Colonic mucosa (tissue), 4 donors: ENCODE results near the gene SMAD4. TPM values are rescaled to one million over a fixed set of nuclear protein-coding genes. Genes with fewer than 3 reads are reported as not detected.

ENCODE experiments used
- DNase-seq: peaks from one replicate; pipeline ENCODE4 v3.0.0-alpha.2; 2020
- H3K27ac ChIP-seq: fragments of 200-600 bp; one replicate; pipeline ENCODE4 v1.8.0; 2021
- H3K27me3 ChIP-seq: fragments of 200-600 bp; one replicate; pipeline ENCODE4 v1.8.0; 2021
- H3K36me3 ChIP-seq: fragments of 200-600 bp; one replicate; pipeline ENCODE4 v1.8.0; 2021
- H3K4me1 ChIP-seq: fragments of 200-600 bp; one replicate; pipeline ENCODE4 v1.8.0; 2021; ENCODE audit warnings: mild to moderate bottlenecking
- H3K4me3 ChIP-seq: fragments of 200-600 bp; one replicate; pipeline ENCODE4 v1.8.0; 2021
- H3K9ac ChIP-seq, 2 donors: one replicate each; pipeline ENCODE4 v1.7.0; 2013; ENCODE audit warnings: control low read depth in 2 of 2, low read depth in 2 of 2, low read length in 2 of 2
- H3K9me3 ChIP-seq: fragments of 200-600 bp; one replicate; pipeline ENCODE4 v1.8.0; 2021
- intact Hi-C: fragments of 100-400 bp; cut with DNase I; formaldehyde crosslinking; loops from one replicate; pipeline ENCODE4 v1.14.1; 2022
- total RNA-seq, 2 donors: library from RNA; stranded (reverse); fragmentation: NEBNext Ultra II Directional in 1 of 2; extraction: Animal tissue kit (Norgen Biotek cat#: 25700) in 1 of 2; gene quantifications; one replicate each; pipeline ENCODE4 v1.2.1, GENCODE V29; 2021
- TF ChIP-seq, protein P1 (sequence below): fragments of 200-600 bp; IDR thresholded peaks from one replicate; pipeline ENCODE4 v1.8.0; 2022; ENCODE audit warnings: antibody characterized with exemption, mild to moderate bottlenecking
- donor health status: healthy.
- donor health status: DM: no; HTN: no; CAD: no.
- donor health status: DM: no; HTN: no; CAD: no.

SMAD4 gene
- 100 to 1,000 TPM in 1 of 2 donors, 10 to 100 TPM in 1; 74.0 to 106 TPM for total RNA-seq

DNA sequence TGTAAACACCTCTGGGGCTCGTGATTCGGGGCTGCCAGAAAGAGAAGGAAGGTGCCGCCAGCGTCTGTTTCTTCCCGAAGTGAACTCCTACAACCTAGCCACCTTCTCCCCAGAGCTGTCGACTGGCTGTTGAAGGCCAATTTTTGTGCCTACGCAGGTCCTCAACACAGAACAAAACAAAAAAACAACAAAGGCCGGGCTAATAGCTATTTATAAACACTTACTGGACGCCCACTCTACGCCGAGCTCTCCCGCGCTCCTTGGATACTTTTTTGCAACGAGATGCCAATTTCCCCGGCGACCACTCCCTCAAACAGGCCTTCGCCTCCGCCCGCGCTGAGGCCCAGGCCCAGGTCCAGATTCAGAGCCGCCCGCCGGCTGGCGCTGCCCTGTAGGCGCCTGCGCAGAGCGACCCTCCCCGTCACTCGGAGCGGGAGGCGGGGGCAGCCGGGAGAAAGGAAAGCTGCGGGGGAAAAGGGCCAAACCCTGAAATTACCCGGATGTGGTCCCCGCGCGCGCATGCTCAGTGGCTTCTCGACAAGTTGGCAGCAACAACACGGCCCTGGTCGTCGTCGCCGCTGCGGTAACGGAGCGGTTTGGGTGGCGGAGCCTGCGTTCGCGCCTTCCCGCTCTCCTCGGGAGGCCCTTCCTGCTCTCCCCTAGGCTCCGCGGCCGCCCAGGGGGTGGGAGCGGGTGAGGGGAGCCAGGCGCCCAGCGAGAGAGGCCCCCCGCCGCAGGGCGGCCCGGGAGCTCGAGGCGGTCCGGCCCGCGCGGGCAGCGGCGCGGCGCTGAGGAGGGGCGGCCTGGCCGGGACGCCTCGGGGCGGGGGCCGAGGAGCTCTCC lies at the start of gene SMAD4:
Gene SMAD4, plus strand, starts transcription at position 520 of the 843 bp plus-strand sequence. CDS start 16,834 bp downstream, outside the sequence.
- Histone ChIP-seq H3K4me1 (no peaks in the 10 kb centered on the region), H3K4me3 (peak within 1 kb of the TSS; percentile 44), H3K27ac (peak within 1 kb of the TSS; percentile 94), H3K9me3 (no peaks in the 10 kb centered on the region), H3K36me3 (no peaks in the 10 kb centered on the region), H3K9ac (peak within 1 kb of the TSS; percentile 93 to 97), H3K27me3 (no peaks in the 10 kb centered on the region)
- intact Hi-C loops = loop anchor here (5.0 kb wide), 1 partner anchor 63 kb away; the partner anchor contains the start of gene ELAC1
- peak; percentile 99 for DNase-seq
- TF ChIP-seq, protein P1, sequence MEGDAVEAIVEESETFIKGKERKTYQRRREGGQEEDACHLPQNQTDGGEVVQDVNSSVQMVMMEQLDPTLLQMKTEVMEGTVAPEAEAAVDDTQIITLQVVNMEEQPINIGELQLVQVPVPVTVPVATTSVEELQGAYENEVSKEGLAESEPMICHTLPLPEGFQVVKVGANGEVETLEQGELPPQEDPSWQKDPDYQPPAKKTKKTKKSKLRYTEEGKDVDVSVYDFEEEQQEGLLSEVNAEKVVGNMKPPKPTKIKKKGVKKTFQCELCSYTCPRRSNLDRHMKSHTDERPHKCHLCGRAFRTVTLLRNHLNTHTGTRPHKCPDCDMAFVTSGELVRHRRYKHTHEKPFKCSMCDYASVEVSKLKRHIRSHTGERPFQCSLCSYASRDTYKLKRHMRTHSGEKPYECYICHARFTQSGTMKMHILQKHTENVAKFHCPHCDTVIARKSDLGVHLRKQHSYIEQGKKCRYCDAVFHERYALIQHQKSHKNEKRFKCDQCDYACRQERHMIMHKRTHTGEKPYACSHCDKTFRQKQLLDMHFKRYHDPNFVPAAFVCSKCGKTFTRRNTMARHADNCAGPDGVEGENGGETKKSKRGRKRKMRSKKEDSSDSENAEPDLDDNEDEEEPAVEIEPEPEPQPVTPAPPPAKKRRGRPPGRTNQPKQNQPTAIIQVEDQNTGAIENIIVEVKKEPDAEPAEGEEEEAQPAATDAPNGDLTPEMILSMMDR = no peak

DNA sequence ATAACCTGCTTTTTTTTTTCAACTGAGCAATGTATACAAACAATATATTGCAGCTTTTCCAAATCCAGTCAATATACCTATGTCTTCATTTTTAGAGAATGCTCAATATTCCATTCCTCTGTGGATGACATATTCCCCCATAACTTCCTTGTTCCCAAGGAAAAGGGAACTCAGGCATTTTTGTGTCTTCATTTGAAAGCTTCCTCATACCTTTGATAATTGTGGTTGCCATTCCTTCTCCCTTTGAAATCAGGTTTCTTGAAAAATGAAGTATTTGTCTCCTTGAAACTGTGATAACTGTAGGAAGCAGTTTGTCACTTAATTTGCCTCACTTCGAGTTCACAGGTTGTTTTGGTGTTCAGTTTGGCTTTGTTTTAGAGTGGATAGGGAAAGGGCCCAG lies 48.6 kb upstream of the SMAD4 start:
- DNase-seq = no peak
- peaks cover 4% of the 10 kb centered on the region for H3K4me1 ChIP-seq
- H3K36me3 ChIP-seq = no peaks in the 10 kb centered on the region
- no peak overlapping the region for H3K4me3 ChIP-seq
- H3K9ac ChIP-seq = peak overlapping the region in 1 of 2 donors; percentile 59
- no peaks in the 10 kb centered on the region for H3K27me3 ChIP-seq
- TF ChIP-seq, protein P1 = no peak
- H3K27ac ChIP-seq = peak overlapping the region; percentile 66
- intact Hi-C loops = no loop called here
- no peaks in the 10 kb centered on the region for H3K9me3 ChIP-seq

DNA sequence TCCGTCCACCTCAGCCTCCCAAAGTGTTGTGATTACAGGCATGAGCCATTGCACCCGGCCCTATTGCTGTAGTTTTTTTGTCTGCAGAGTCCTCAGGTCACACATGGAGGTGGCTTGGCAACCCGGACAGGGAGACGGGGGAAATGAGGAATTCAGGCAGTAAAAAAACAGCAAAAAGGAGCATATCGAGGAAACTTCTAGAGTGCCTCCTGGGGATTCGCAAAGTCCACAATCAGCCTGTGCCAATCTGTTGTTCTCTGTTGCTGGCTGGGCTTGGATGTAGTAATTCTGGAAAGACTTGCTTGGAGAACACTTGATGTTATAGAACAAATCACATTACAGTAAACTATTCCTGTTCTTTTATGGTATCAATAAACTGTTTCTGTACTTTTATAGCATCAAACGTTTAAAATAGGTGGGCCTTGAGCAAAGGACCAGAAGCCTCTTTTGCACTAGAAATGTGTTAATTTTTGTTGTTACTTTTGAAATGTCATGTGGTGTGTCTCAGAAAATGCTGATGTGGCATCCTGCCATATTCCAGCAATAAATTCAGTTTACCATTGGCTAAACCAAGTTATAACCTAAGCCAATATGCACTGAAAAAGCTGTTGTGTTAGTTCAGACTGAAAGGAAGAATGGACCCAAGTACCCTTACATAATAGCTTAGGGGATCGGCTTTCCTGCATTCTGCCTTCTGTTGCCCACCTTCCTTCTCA lies 47.8 kb upstream of the SMAD4 start:
- TF ChIP-seq, protein P1 = no peak
- intact Hi-C loops = no loop called here
- H3K27ac ChIP-seq = peak overlapping the region; percentile 66
- H3K9me3 ChIP-seq = no peaks in the 10 kb centered on the region
- H3K9ac ChIP-seq = peak overlapping the region in 1 of 2 donors; percentile 59
- no peaks in the 10 kb centered on the region for H3K36me3 ChIP-seq
- H3K27me3 ChIP-seq = no peaks in the 10 kb centered on the region
- peaks cover 4% of the 10 kb centered on the region for H3K4me1 ChIP-seq
- H3K4me3 ChIP-seq = no peak overlapping the region
- peak; percentile 51 for DNase-seq

DNA sequence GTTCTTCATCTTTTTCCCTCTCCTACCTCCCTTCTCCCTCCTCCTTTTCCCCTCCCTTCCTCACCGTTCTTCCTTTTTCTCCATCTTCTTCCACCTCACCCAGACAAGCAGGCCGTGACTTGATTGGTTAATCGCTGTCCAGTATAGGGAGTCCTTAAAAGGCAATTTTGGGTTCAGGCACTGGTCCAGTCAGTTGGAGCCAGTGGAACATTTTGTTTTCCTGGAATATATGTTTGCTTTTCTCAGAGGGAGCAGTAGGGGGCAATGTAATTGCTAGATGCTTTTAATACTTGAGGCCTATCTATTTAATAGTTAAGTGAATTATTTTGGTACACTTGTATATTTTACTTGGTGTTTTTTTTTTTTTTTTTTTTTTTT lies 47.2 kb upstream of the SMAD4 start:
- Histone ChIP-seq H3K9ac (peak overlapping the region in 1 of 2 donors; percentile 59), H3K36me3 (no peaks in the 10 kb centered on the region), H3K4me1 (peaks cover 4% of the 10 kb centered on the region), H3K27me3 (no peaks in the 10 kb centered on the region), H3K9me3 (no peaks in the 10 kb centered on the region), H3K4me3 (no peak overlapping the region), H3K27ac (peak overlapping the region; percentile 66)
- TF ChIP-seq, protein P1 = no peak
- intact Hi-C loops = no loop called here
- no peak for DNase-seq

DNA sequence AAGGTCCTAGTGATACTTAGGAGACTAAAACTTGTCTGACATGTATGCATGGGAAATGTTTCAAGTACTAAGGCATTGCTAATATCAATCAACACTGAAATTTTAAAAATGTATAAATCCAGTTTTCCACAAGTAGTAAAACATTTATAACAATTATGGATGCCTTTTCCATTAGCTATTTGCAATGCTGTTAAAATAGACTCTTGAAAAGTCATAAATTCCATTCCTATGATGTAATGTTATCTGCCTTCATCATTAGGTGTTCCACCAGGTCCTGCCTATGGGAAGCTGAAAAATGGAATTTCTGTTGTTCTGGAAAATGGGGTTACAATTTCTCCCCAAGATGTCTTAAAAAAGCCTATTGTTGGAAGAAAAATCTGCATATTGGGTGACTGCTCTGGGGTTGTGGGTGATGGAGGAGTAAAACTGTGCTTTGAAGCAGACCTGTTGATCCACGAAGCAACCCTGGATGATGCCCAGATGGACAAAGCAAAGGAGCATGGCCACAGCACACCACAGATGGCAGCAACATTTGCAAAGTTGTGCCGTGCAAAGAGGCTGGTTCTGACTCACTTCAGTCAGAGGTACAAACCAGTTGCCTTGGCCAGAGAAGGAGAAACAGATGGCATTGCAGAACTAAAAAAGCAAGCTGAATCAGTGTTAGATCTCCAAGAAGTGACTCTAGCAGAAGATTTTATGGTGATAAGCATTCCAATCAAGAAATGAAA lies 43.5 kb upstream of the SMAD4 start:
- Histone ChIP-seq H3K4me1 (no peaks in the 10 kb centered on the region), H3K27ac (no peak overlapping the region), H3K9me3 (no peaks in the 10 kb centered on the region), H3K9ac (no peak overlapping the region), H3K27me3 (no peaks in the 10 kb centered on the region), H3K4me3 (no peak overlapping the region), H3K36me3 (no peaks in the 10 kb centered on the region)
- DNase-seq = no peak
- intact Hi-C loops = no loop called here
- TF ChIP-seq, protein P1 = no peak
